Fibroblast of the aortic adventitia (primary cell): ENCODE results near the gene WDR81. TPM values are rescaled to one million over a fixed set of nuclear protein-coding genes. Genes with fewer than 3 reads are reported as not detected.

Experiments
- DNase-seq: peaks from one replicate; pipeline ENCODE4 v3.0.0-alpha.2; 2010; ENCODE audit warnings: low read depth
- H3K4me3 ChIP-seq: 2 replicates; pipeline ENCODE4 v1.5.1; 2011; ENCODE audit warnings: low read depth, mild to moderate bottlenecking, control low read depth, low read length, moderate library complexity
- total RNA-seq: library from RNA; depleted of rRNA; stranded (reverse); fragments of >200 nt; gene quantifications from 2 replicates; pipeline ENCODE4 v1.2.3, GENCODE V29; 2012; ENCODE audit warnings: low replicate concordance
- TF ChIP-seq, protein P1 (sequence below): IDR thresholded peaks from 2 replicates; pipeline ENCODE4 v1.5.1; 2011; ENCODE audit warnings: mild to moderate bottlenecking, low read length, control low read depth, inconsistent platforms; ENCODE audit not compliant: insufficient read depth

Gene WDR81
- total RNA-seq, 1 donor = 27.7 TPM

DNA sequence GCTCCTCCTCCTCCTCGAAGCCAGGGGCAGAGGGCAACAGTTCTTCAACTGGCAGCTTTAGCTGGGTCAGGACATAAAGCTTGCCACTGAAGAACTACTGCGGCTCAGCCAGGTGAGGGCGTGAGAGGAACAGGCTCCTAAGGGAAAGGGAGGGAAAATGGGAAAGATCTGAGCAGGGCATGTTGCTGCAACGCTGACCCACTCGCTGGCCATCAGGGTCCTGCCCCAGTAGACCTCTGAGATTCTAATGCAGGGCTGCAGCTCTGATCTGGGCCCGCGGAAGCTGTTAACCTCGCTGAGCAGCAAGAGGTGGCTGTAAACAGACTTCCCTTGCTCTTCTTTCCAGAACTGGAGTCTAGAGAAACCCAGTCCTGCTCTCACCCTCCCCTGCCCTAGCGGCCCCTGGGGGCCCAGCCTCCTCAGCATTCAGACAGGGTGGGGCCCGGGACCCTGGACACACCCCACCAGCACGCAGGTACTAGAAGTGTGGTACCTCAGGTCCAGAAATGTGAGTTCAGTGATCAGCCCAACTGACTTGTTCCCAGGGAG is 10.6 kb upstream of the WDR81 start:
- TF ChIP-seq, protein P1, sequence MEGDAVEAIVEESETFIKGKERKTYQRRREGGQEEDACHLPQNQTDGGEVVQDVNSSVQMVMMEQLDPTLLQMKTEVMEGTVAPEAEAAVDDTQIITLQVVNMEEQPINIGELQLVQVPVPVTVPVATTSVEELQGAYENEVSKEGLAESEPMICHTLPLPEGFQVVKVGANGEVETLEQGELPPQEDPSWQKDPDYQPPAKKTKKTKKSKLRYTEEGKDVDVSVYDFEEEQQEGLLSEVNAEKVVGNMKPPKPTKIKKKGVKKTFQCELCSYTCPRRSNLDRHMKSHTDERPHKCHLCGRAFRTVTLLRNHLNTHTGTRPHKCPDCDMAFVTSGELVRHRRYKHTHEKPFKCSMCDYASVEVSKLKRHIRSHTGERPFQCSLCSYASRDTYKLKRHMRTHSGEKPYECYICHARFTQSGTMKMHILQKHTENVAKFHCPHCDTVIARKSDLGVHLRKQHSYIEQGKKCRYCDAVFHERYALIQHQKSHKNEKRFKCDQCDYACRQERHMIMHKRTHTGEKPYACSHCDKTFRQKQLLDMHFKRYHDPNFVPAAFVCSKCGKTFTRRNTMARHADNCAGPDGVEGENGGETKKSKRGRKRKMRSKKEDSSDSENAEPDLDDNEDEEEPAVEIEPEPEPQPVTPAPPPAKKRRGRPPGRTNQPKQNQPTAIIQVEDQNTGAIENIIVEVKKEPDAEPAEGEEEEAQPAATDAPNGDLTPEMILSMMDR = peak; percentile 52
- peak overlapping the region; percentile 75 for H3K4me3 ChIP-seq
- DNase-seq = peak; percentile 52

GRCh38 chr17:1714427-1714979 is 10.0 kb upstream of the WDR81 start:
- TF ChIP-seq, protein P1 = no peak
- peak overlapping the region; percentile 75 for H3K4me3 ChIP-seq
- no peak for DNase-seq

DNA sequence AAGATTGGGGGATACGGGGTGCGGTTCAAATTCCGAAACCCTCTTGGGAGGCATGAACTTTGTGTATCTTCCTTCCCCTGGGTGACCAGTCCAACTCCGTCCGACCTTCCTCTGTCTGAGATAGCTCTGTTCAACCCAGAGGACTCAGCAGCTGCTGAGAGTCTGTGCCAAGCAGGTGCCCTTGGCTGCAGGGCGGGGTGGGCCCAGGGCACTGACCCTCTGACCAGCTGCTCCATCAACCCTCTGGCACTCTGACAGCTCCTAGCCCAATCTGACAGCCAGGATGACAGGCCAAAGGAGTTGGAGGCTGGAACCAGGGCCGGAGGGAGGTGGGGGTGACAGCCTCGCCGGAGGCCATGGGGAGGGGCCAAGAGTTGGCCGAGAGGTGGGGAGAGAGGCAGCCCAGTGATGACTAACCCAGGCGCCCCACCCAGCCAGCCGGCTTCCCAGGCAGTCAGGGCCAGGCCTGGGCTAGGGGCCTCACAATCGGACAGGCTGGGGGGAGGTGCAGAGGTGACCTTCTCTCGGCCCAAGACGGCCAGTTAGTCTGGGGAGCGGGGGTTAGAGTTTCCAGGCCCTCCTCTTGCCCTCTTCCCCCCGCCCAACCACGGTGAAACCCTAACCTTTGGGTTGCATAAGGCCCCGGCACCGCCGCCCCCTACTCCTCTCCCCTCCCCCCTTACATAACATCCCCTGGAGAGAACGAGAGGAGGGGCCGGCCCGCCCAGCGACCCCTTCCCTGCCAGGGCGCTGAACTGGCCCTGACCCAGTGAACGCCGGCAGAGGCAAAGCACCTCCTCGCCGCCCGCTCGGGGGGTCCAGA is 9.3 kb upstream of the WDR81 start:
- peak; percentile 99 for DNase-seq
- TF ChIP-seq, protein P1 = no peak
- peak overlapping the region; percentile 75 for H3K4me3 ChIP-seq

- TF ChIP-seq, protein P1 = no peak
- H3K4me3 ChIP-seq = peak overlapping the region; percentile 75
- DNase-seq = no peak
Observed at GRCh38 chr17:1715803-1716075, 8.8 kb upstream of the WDR81 start.

DNA sequence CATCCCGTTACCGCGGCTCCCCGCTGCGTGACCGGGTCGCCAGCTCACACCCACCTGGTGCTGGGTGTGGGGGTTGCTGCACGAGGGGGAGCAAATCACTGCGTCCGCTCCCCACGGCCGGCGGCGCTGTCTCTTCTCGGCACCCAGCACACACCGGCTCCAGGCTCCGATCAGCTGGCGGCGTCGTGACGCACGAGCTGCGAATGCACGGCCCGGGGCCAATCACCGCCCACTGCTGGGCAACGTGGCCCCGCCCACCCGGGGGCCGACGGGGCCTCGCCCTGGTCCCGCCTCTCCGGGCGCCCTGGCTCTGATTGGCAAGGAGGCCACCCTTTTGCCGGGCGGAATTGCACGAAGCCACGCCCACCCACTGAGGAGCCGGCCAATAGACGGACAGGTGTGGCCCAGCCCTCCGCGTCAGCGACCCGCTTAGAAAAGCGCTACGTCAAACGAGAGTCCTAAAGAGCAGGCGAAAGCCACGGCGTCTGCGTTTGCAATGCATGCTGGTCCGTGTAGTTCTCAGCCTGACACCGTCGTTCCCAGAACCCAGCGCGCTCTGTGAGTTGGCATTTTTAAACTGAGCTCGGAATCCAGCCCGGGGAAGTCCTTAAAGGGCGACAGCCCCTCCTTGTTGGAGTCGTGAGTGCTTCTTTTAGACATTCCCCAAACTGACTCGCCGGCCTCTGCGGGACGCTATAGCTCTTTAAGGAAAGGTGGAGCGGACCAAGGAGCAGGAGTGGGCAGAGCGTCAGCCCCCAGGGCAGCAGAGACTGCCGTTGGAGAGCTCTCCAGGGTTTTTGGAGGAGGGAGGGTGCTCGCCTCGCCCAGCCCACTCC is 8.2 kb upstream of the WDR81 start:
- peak; percentile 100 for DNase-seq
- H3K4me3 ChIP-seq = peak overlapping the region; percentile 83
- TF ChIP-seq, protein P1 = peak; percentile 36

- peak overlapping the region; percentile 83 for H3K4me3 ChIP-seq
- TF ChIP-seq, protein P1 = no peak
- DNase-seq = peak; percentile 99
Observed at GRCh38 chr17:1716912-1717695, 7.4 kb upstream of the WDR81 start.
